ENCODE results near the gene GLS. TPM values are rescaled to one million over a fixed set of nuclear protein-coding genes. Genes with fewer than 3 reads are reported as not detected.

Gene GLS
- total and polyA plus RNA-seq, 2 donors (not counting 3 experiments of a cell fraction or from before 2014, with no cell fraction given), result 49.0 to 183 TPM

DNA sequence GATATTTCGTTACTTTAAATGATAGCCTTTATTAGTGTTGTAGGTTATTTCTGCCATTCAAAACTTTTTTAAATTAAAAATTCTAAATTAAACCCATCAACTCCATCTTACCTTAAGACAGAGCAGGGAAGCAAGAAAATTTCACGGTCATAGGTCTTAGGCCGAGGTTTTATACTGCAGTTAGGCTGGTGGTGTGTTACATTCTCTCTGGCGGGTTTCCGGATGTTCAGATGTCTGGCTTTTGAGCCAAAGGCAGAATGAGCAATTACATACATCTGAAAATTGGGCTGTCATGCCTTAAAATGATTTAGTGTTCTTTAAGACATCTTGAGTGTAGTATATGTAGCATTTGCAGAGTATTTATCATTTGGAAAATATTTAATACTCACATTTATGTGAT, 27.9 kb downstream of the GLS start:
- BruUV-seq (replicated peaks), result no TSS peak
- intact Hi-C loops (cut with micrococcal nuclease) (no loop called here), dilution Hi-C loops (cut with MboI; ENCODE audit: extremely low pct_ligation_motif_present, low sequenced_read_pairs) (no loop called here)
- Histone ChIP-seq H3K36me3 (ENCODE audit: control insufficient read depth in 2 of 2, extremely low read depth in 1 of 2, insufficient read depth in 2 of 2, low read length in 2 of 2) (peaks cover 3 to 23% of the 10 kb centered on the region in 2 experiments), H3K4me3 (replicated peaks in 1 of 3; ENCODE audit: insufficient read depth in 1 of 3, low read depth in 1 of 3, low read length in 3 of 3) (no peak overlapping the region), H3K4me1 (ENCODE audit: control insufficient read depth, extremely low read depth, insufficient read depth, low read length) (peaks cover 5% of the 10 kb centered on the region), H3K9ac (replicated peaks; ENCODE audit: extremely low read depth, insufficient read depth, low read length) (no peak overlapping the region), H4K20me1 (replicated peaks; ENCODE audit: control insufficient read depth, extremely low read depth, insufficient read depth, low read length) (no peaks in the 10 kb centered on the region), H3K4me2 (ENCODE audit: insufficient read depth, low read length) (no peak overlapping the region), H2AFZ (ENCODE audit: low read depth, low read length) (no peak overlapping the region), H3K9me1 (replicated peaks; ENCODE audit: control insufficient read depth, extremely low read depth, insufficient read depth, low read length) (no peaks in the 10 kb centered on the region), H3K9me3 (replicated peaks; ENCODE audit: control insufficient read depth, insufficient read depth, low read length) (no peaks in the 10 kb centered on the region), H3K79me2 (ENCODE audit: control insufficient read depth, insufficient read depth, low read length) (peaks cover 5% of the 10 kb centered on the region), H3K27me3 (ENCODE audit: control insufficient read depth in 2 of 2, insufficient read depth in 2 of 2, low read length in 2 of 2) (no peaks in the 10 kb centered on the region), H3K27ac (ENCODE audit: insufficient read depth, low read depth, low read length) (no peak overlapping the region)
- TF ChIP-seq MAX (IDR thresholded peaks at IDR 0.05; ENCODE audit: insufficient read depth, insufficient read length) (no peak), JUN (IDR thresholded peaks at IDR 0.05; ENCODE audit: borderline replicate concordance, insufficient read depth, insufficient read length, low read depth) (no peak), FOS (IDR thresholded peaks at IDR 0.05; ENCODE audit: borderline replicate concordance, insufficient read depth, low read length) (no peak), POLR2A (IDR thresholded peaks at IDR 0.05; ENCODE audit: low read depth, low read length) (no peak), POLR2AphosphoS5 (IDR thresholded peaks at IDR 0.05; ENCODE audit: insufficient read depth, low read depth, low read length) (no peak), GATA2 (IDR thresholded peaks at IDR 0.05; ENCODE audit: insufficient read depth, insufficient read length, low read depth, low read length) (no peak)
- TF ChIP-seq, protein P1, sequence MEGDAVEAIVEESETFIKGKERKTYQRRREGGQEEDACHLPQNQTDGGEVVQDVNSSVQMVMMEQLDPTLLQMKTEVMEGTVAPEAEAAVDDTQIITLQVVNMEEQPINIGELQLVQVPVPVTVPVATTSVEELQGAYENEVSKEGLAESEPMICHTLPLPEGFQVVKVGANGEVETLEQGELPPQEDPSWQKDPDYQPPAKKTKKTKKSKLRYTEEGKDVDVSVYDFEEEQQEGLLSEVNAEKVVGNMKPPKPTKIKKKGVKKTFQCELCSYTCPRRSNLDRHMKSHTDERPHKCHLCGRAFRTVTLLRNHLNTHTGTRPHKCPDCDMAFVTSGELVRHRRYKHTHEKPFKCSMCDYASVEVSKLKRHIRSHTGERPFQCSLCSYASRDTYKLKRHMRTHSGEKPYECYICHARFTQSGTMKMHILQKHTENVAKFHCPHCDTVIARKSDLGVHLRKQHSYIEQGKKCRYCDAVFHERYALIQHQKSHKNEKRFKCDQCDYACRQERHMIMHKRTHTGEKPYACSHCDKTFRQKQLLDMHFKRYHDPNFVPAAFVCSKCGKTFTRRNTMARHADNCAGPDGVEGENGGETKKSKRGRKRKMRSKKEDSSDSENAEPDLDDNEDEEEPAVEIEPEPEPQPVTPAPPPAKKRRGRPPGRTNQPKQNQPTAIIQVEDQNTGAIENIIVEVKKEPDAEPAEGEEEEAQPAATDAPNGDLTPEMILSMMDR (IDR thresholded peaks at IDR 0.05; ENCODE audit: extremely low read depth in 1 of 2, insufficient read depth in 1 of 2, low read depth in 1 of 2, low read length in 2 of 2), result no peak
- ChIA-PET POLR2A (no interaction called here), CTCF (interaction anchor here (1.0 kb wide), 1 partner anchor 39 kb away, joined by 5 read pairs; no protein-coding TSS in a partner anchor)
- DNase-seq (ENCODE audit: low read depth, low spot score) (no peak), FAIRE-seq (no peak)

Measured in endothelial cell of umbilical vein (primary cell).